ENCODE results near the gene COL8A1.
"Not testable (repeated sequence)": the region's sequence is repeated elsewhere in the genome, so short reads cannot be mapped to it uniquely, and the experiment has no call there.

Gene COL8A1

GRCh38 chr3:99638167-99638948 lies at the start of gene COL8A1:
COL8A1 (plus strand) TSS chr3:99638594; CDS start chr3:99790683, 152,089 bp downstream.
- DNase-seq (ENCODE audit: low spot score): no peak

- not testable (repeated sequence) for DNase-seq (ENCODE audit: low spot score)
Observed at GRCh38 chr3:99589168-99589567, 49.2 kb upstream of the COL8A1 start.

GRCh38 chr3:99599894-99600293 lies 38.5 kb upstream of the COL8A1 start:
- no peak for DNase-seq (ENCODE audit: low spot score)

- DNase-seq (ENCODE audit: low spot score): no peak
Observed at GRCh38 chr3:99601515-99601914, 36.9 kb upstream of the COL8A1 start.

GRCh38 chr3:99602183-99602582 lies 36.2 kb upstream of the COL8A1 start:
- DNase-seq (ENCODE audit: low spot score): no peak

GRCh38 chr3:99607151-99607550 lies 31.2 kb upstream of the COL8A1 start:
- DNase-seq (ENCODE audit: low spot score): no peak

GRCh38 chr3:99614768-99615167 lies 23.6 kb upstream of the COL8A1 start:
- DNase-seq (ENCODE audit: low spot score): no peak

GRCh38 chr3:99620077-99620767 lies 18.2 kb upstream of the COL8A1 start:
- DNase-seq (ENCODE audit: low spot score): no peak

GRCh38 chr3:99620976-99621375 lies 17.4 kb upstream of the COL8A1 start:
- DNase-seq (ENCODE audit: low spot score): no peak

GRCh38 chr3:99624496-99625236 lies 13.7 kb upstream of the COL8A1 start:
- DNase-seq (ENCODE audit: low spot score): no peak

- DNase-seq (ENCODE audit: low spot score): no peak
Observed at GRCh38 chr3:99625237-99625622, 13.2 kb upstream of the COL8A1 start.

GRCh38 chr3:99625643-99626416 lies 12.6 kb upstream of the COL8A1 start:
- DNase-seq (ENCODE audit: low spot score): no peak

- DNase-seq (ENCODE audit: low spot score): no peak
Observed at GRCh38 chr3:99626417-99626788, 12.0 kb upstream of the COL8A1 start.

- no peak for DNase-seq (ENCODE audit: low spot score)
Observed at GRCh38 chr3:99627062-99627826, 11.2 kb upstream of the COL8A1 start.

GRCh38 chr3:99630815-99631214 lies 7.6 kb upstream of the COL8A1 start:
- no peak for DNase-seq (ENCODE audit: low spot score)

- DNase-seq (ENCODE audit: low spot score): no peak
Observed at GRCh38 chr3:99633887-99634558, 4.4 kb upstream of the COL8A1 start.

- no peak for DNase-seq (ENCODE audit: low spot score)
Observed at GRCh38 chr3:99634881-99635280, 3.5 kb upstream of the COL8A1 start.

GRCh38 chr3:99635348-99635747 lies 3.0 kb upstream of the COL8A1 start:
- no peak for DNase-seq (ENCODE audit: low spot score)

- no peak for DNase-seq (ENCODE audit: low spot score)
Observed at GRCh38 chr3:99637016-99637367, 1.4 kb upstream of the COL8A1 start.

- no peak for DNase-seq (ENCODE audit: low spot score)
Observed at GRCh38 chr3:99637368-99638111, 854 bp upstream of the COL8A1 start.
